ENCODE measurements around the gene RWDD3. TPM values are rescaled to one million over a fixed set of nuclear protein-coding genes. Genes with fewer than 3 reads are reported as not detected.

Gene RWDD3
- total RNA-seq, 1 experiment from 2014 or later: 15.3 TPM

GRCh38 chr1:95265106-95265505 lies 31.1 kb downstream of the RWDD3 start:
- no peaks in the 10 kb centered on the region for H3K9me3 Mint-ChIP-seq

More at GRCh38 chr1:95265106-95265505, 31.1 kb downstream of the RWDD3 start:
- no peak overlapping the region for H3K27ac ChIP-seq (ENCODE audit: insufficient read length, low read depth, low read length)
- peaks cover 2 to 3% of the 10 kb centered on the region in 2 experiments; a peak in 2 of 4 replicates for H3K4me1 Mint-ChIP-seq
- H4K8ac ChIP-seq (replicated peaks; ENCODE audit: insufficient read length, low read depth, low read length): no peak overlapping the region
- no peak overlapping the region for H2AK5ac ChIP-seq (ENCODE audit: insufficient read length, low read length)
- H2BK15ac ChIP-seq (ENCODE audit: low read depth, low read length): no peak overlapping the region
- no peak overlapping the region for H2BK20ac ChIP-seq (ENCODE audit: low read depth, low read length, poor library complexity, severe bottlenecking)
- TF ChIP-seq CTCF (conservative IDR thresholded peaks at IDR 0.05): no peak
- H3K27me3 Mint-ChIP-seq (ENCODE audit: low read depth): no peaks in the 10 kb centered on the region
- no peak overlapping the region for H3K4ac ChIP-seq (ENCODE audit: low read depth, low read length)
- no peak overlapping the region for H2BK5ac ChIP-seq (ENCODE audit: insufficient read length, low read length)
- no peak overlapping the region for H4K91ac ChIP-seq (ENCODE audit: insufficient read length, low read depth, low read length)
- H3K9me3 ChIP-seq (ENCODE audit: control insufficient read depth, low read depth, low read length): no peaks in the 10 kb centered on the region
- no peaks in the 10 kb centered on the region for H3K27me3 ChIP-seq (ENCODE audit: insufficient read depth, low read length)
- H4K5ac ChIP-seq (ENCODE audit: insufficient read length, low read depth, low read length): no peak overlapping the region
- no peaks in the 10 kb centered on the region for H4K20me1 ChIP-seq (ENCODE audit: control insufficient read depth, insufficient read depth, insufficient read length)
- DNase-seq: no peak
- no CpG with 5 or more reads among the region's 2 CpGs for WGBS (ENCODE audit: extremely low coverage, insufficient read length, low lambda C conversion rate)
- H3K4me2 ChIP-seq (ENCODE audit: insufficient read depth, insufficient read length, low read length): no peak overlapping the region
- H3K4me1 ChIP-seq (ENCODE audit: insufficient read depth, low read length): no peaks in the 10 kb centered on the region
- H3K4me3 Mint-ChIP-seq: no peak overlapping the region
- H3K27ac Mint-ChIP-seq: no peak overlapping the region
- no peak overlapping the region for H3K18ac ChIP-seq (ENCODE audit: insufficient read length, low read depth, low read length)
- no peak overlapping the region for H3T11ph ChIP-seq (ENCODE audit: low read length)
- no peak overlapping the region for H3K56ac ChIP-seq (ENCODE audit: insufficient read length, low read depth, low read length)
- H2BK120ac ChIP-seq (ENCODE audit: low read depth, low read length, poor library complexity, severe bottlenecking): no peak overlapping the region
- H3K23ac ChIP-seq (ENCODE audit: insufficient read length, low read depth, low read length): no peak overlapping the region
- no peak overlapping the region for H2AFZ ChIP-seq (ENCODE audit: low read length)
- no peaks in the 10 kb centered on the region for H3K79me2 ChIP-seq (ENCODE audit: insufficient read depth, low read length)
- no peak overlapping the region for H3K9ac ChIP-seq (ENCODE audit: extremely low read depth, insufficient read length, low read length)
- no peak overlapping the region for H3K14ac ChIP-seq (ENCODE audit: insufficient read depth, low read length)
- no peaks in the 10 kb centered on the region for H3K36me3 Mint-ChIP-seq (ENCODE audit: insufficient read depth in 1 of 3, low read depth in 3 of 3)
- no peak overlapping the region for H2BK12ac ChIP-seq (ENCODE audit: insufficient read length, low read depth, low read length)
- H3K79me1 ChIP-seq (ENCODE audit: insufficient read depth, low read depth, low read length, poor library complexity, severe bottlenecking): no peaks in the 10 kb centered on the region
- H3K23me2 ChIP-seq (ENCODE audit: insufficient read length, low read depth, low read length, poor library complexity, severe bottlenecking): no peaks in the 10 kb centered on the region

Data from H9 (cell line).